Tibial artery (tissue), 4 donors: ENCODE data around the gene ZMIZ1.

Experiments
- DNase-seq, 2 donors: peaks; one replicate each; pipeline ENCODE4 v3.0.0-alpha.2; 2019
- H3K27ac ChIP-seq, 2 donors: fragments of 200-600 bp; sonication (generic) in 1 of 2; 1 replicate in 1 of 2; 2 replicates in 1 of 2; pipeline ENCODE4 v1.5.1; 2018 to 2019; ENCODE audit warnings: mild to moderate bottlenecking in 1 of 2
- H3K27me3 ChIP-seq, 2 donors: fragments of 200-600 bp; sonication (generic) in 1 of 2; one replicate each; pipeline versions ENCODE4 v1.5.1 to v1.6.0; 2016 to 2019
- H3K36me3 ChIP-seq, 3 donors: fragments of 200-600 bp; sonication (generic) in 2 of 3; one replicate each; pipeline ENCODE4 v1.5.1; 2016 to 2019; ENCODE audit warnings: mild to moderate bottlenecking in 2 of 3
- H3K4me1 ChIP-seq, 4 donors: fragments of 200-600 bp; sonication (generic) in 2 of 4; 1 replicate in 3 of 4; 2 replicates in 1 of 4; pipeline ENCODE4 v1.5.1; 2016 to 2019
- H3K4me3 ChIP-seq, 2 donors: fragments of 200-600 bp; sonication (generic) in 1 of 2; 1 replicate in 1 of 2; 2 replicates in 1 of 2; pipeline ENCODE4 v1.5.1; 2018 to 2019; ENCODE audit warnings: mild to moderate bottlenecking in 2 of 2
- H3K9me3 ChIP-seq, 3 donors: fragments of 200-600 bp; sonication (generic) in 1 of 3; one replicate each; pipeline ENCODE4 v1.5.1; 2016 to 2019
- CTCF ChIP-seq, 2 experiments: fragments of 200-600 bp in 1 of 2; fragments of 450-650 bp in 1 of 2; IDR thresholded peaks; one replicate each; pipeline ENCODE4 v1.5.1; 2017 to 2019; ENCODE audit warnings: antibody characterized with exemption in 2 of 2, mild to moderate bottlenecking in 1 of 2, moderate library complexity in 1 of 2
- intact Hi-C: fragments of 100-400 bp; cut with DNase I; formaldehyde crosslinking; loops from one replicate; pipeline ENCODE4 v1.15.0; 2023; ENCODE audit warnings: low total_unique reads

The ZMIZ1 gene

GRCh38 chr10:79135790-79136189 lies 67.0 kb downstream of the ZMIZ1 start:
- Histone ChIP-seq H3K9me3 (no peaks in the 10 kb centered on the region), H3K4me3 (no peak overlapping the region), H3K27me3 (no peaks in the 10 kb centered on the region), H3K36me3 (peaks cover 6 to 24% (median 16%) of the 10 kb centered on the region in 3 donors), H3K27ac (peak overlapping the region in 1 of 2 donors; percentile 76), H3K4me1 (peaks cover 3 to 44% (median 30%) of the 10 kb centered on the region in 4 donors)
- intact Hi-C loops, result loop anchor here (10.0 kb wide), 1 partner anchor 51 kb away; no protein-coding TSS in a partner anchor
- no peak for TF ChIP-seq CTCF (IDR thresholded peaks at IDR 0.05)
- no peak for DNase-seq

GRCh38 chr10:79136236-79137005 lies 67.7 kb downstream of the ZMIZ1 start:
- TF ChIP-seq CTCF (IDR thresholded peaks at IDR 0.05), result no peak
- Histone ChIP-seq H3K27ac (peak overlapping the region in 1 of 2 donors; percentile 76), H3K4me1 (peaks cover 3 to 44% (median 28%) of the 10 kb centered on the region in 4 donors), H3K27me3 (no peaks in the 10 kb centered on the region), H3K4me3 (no peak overlapping the region), H3K36me3 (peaks cover 9 to 20% (median 14%) of the 10 kb centered on the region in 3 donors), H3K9me3 (no peaks in the 10 kb centered on the region)
- intact Hi-C loops, result loop anchor here (10.0 kb wide), 1 partner anchor 52 kb away; no protein-coding TSS in a partner anchor
- no peak for DNase-seq

GRCh38 chr10:79137300-79137756 lies 68.6 kb downstream of the ZMIZ1 start:
- DNase-seq, result no peak
- peak overlapping the region; percentile 68 to 76 for H3K27ac ChIP-seq
- no peak overlapping the region for H3K4me3 ChIP-seq
- H3K36me3 ChIP-seq, result peaks cover 9 to 21% (median 14%) of the 10 kb centered on the region in 3 donors
- peaks cover 3 to 50% (median 31%) of the 10 kb centered on the region in 4 donors for H3K4me1 ChIP-seq
- TF ChIP-seq CTCF (IDR thresholded peaks at IDR 0.05), result no peak
- intact Hi-C loops, result loop anchor here (10.0 kb wide), 1 partner anchor 53 kb away; no protein-coding TSS in a partner anchor
- no peaks in the 10 kb centered on the region for H3K9me3 ChIP-seq
- no peaks in the 10 kb centered on the region for H3K27me3 ChIP-seq

- no peaks in the 10 kb centered on the region for H3K27me3 ChIP-seq
- H3K4me1 ChIP-seq, result peaks cover 3 to 50% (median 31%) of the 10 kb centered on the region in 4 donors
- no peaks in the 10 kb centered on the region for H3K9me3 ChIP-seq
- peak overlapping the region; percentile 68 to 76 for H3K27ac ChIP-seq
- DNase-seq, result no peak
- TF ChIP-seq CTCF (IDR thresholded peaks at IDR 0.05), result no peak
- intact Hi-C loops, result loop anchor here (10.0 kb wide), 1 partner anchor 53 kb away; no protein-coding TSS in a partner anchor
- H3K4me3 ChIP-seq, result no peak overlapping the region
- H3K36me3 ChIP-seq, result peaks cover 9 to 26% (median 19%) of the 10 kb centered on the region in 3 donors
Observed at GRCh38 chr10:79137826-79138225, 69.1 kb downstream of the ZMIZ1 start.

GRCh38 chr10:79138449-79139123 lies 69.8 kb downstream of the ZMIZ1 start:
- Histone ChIP-seq H3K9me3 (no peaks in the 10 kb centered on the region), H3K27ac (peak overlapping the region; percentile 68 to 76), H3K27me3 (no peaks in the 10 kb centered on the region), H3K36me3 (peaks cover 9 to 34% (median 25%) of the 10 kb centered on the region in 3 donors), H3K4me1 (peaks cover 3 to 50% (median 34%) of the 10 kb centered on the region in 4 donors), H3K4me3 (no peak overlapping the region)
- intact Hi-C loops, result loop anchor here (10.0 kb wide), 1 partner anchor 54 kb away; no protein-coding TSS in a partner anchor
- TF ChIP-seq CTCF (IDR thresholded peaks at IDR 0.05), result no peak
- DNase-seq, result no peak
